ENCODE data around the gene PGA3.

GRCh38 chr11:61172356-61172755 lies 31.0 kb upstream of the PGA3 start:
- TF ChIP-seq, protein P1, sequence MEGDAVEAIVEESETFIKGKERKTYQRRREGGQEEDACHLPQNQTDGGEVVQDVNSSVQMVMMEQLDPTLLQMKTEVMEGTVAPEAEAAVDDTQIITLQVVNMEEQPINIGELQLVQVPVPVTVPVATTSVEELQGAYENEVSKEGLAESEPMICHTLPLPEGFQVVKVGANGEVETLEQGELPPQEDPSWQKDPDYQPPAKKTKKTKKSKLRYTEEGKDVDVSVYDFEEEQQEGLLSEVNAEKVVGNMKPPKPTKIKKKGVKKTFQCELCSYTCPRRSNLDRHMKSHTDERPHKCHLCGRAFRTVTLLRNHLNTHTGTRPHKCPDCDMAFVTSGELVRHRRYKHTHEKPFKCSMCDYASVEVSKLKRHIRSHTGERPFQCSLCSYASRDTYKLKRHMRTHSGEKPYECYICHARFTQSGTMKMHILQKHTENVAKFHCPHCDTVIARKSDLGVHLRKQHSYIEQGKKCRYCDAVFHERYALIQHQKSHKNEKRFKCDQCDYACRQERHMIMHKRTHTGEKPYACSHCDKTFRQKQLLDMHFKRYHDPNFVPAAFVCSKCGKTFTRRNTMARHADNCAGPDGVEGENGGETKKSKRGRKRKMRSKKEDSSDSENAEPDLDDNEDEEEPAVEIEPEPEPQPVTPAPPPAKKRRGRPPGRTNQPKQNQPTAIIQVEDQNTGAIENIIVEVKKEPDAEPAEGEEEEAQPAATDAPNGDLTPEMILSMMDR (IDR thresholded peaks at IDR 0.05; ENCODE audit: insufficient read depth, low read length) = no peak
- no peak for TF ChIP-seq GABPA (IDR thresholded peaks at IDR 0.05; ENCODE audit: low read depth)
- no peak for TF ChIP-seq POLR2AphosphoS5 (IDR thresholded peaks at IDR 0.05; ENCODE audit: low read depth)

Data from HL-60 (cell line).